Measurements from ENCODE around the gene AKIP1.

- no peak for TF ChIP-seq EZH2 (IDR thresholded peaks at IDR 0.05; ENCODE audit: insufficient read depth, poor library complexity, severe bottlenecking)
- TF ChIP-seq EZH2phosphoT487 (IDR thresholded peaks at IDR 0.05; ENCODE audit: insufficient read depth, low read depth), result no peak
These were observed 53.6 kb downstream of the AKIP1 start, which contains the start of gene TMEM9B for GRCh38 chr11:8964324-8965320.
